HL-60 (cell line): ENCODE measurements around the gene SNRNP27.
A peak's percentile ranks its signal among the peaks of the same experiment; 100 is the strongest.
"Not testable (repeated sequence)": the region's sequence is repeated elsewhere in the genome, so short reads cannot be mapped to it uniquely, and the experiment has no call there.

Experiments
- DNase-seq, 2 experiments: peaks; one replicate each; pipeline ENCODE4 v3.0.0-alpha.2; 2010 to 2020; ENCODE audit warnings: low read depth in 1 of 2, low spot score in 1 of 2
- H3K27ac ChIP-seq: fragments of 250-450 bp; sonication (Bioruptor Pico); replicated peaks from 2 replicates; pipeline ENCODE4 v1.5.1; 2020; ENCODE audit warnings: mild to moderate bottlenecking, moderate library complexity
- H3K27me3 ChIP-seq: fragments of 250-450 bp; sonication (Bioruptor Pico); 2 replicates; pipeline ENCODE4 v1.5.1; 2021; ENCODE audit warnings: mild to moderate bottlenecking, moderate library complexity; ENCODE audit not compliant: insufficient read depth, poor library complexity, severe bottlenecking
- H3K4me3 ChIP-seq: replicated peaks from 2 replicates; pipeline ENCODE4 v1.5.1; 2011; ENCODE audit warnings: mild to moderate bottlenecking, control low read depth, low read length; ENCODE audit not compliant: insufficient read depth
- CTCF ChIP-seq: IDR thresholded peaks from one replicate; pipeline ENCODE4 v1.5.1; 2011; ENCODE audit warnings: low read length, control low read depth, inconsistent platforms; ENCODE audit not compliant: insufficient read depth
- GABPA ChIP-seq: IDR thresholded peaks from 2 replicates; pipeline ENCODE4 v1.6.1; 2012; ENCODE audit warnings: low read depth
- POLR2AphosphoS5 ChIP-seq: IDR thresholded peaks from 2 replicates; pipeline ENCODE4 v1.6.1; 2012; ENCODE audit warnings: low read depth
- SPI1 ChIP-seq: IDR thresholded peaks from 2 replicates; pipeline ENCODE4 v1.6.1; 2012; ENCODE audit warnings: low read depth, mild to moderate bottlenecking, borderline replicate concordance
- TF ChIP-seq, protein P1 (sequence below): IDR thresholded peaks from 2 replicates; pipeline ENCODE4 v1.6.1; 2012; ENCODE audit warnings: low read depth; ENCODE audit not compliant: insufficient replicate concordance

Gene SNRNP27

GRCh38 chr2:69890881-69891280, 2.9 kb upstream of the SNRNP27 start:
- DNase-seq, result no peak
- no peak overlapping the region for H3K27ac ChIP-seq
- no peak overlapping the region for H3K4me3 ChIP-seq
- TF ChIP-seq POLR2AphosphoS5 (no peak), CTCF (no peak), SPI1 (no peak), GABPA (no peak)
- TF ChIP-seq, protein P1, sequence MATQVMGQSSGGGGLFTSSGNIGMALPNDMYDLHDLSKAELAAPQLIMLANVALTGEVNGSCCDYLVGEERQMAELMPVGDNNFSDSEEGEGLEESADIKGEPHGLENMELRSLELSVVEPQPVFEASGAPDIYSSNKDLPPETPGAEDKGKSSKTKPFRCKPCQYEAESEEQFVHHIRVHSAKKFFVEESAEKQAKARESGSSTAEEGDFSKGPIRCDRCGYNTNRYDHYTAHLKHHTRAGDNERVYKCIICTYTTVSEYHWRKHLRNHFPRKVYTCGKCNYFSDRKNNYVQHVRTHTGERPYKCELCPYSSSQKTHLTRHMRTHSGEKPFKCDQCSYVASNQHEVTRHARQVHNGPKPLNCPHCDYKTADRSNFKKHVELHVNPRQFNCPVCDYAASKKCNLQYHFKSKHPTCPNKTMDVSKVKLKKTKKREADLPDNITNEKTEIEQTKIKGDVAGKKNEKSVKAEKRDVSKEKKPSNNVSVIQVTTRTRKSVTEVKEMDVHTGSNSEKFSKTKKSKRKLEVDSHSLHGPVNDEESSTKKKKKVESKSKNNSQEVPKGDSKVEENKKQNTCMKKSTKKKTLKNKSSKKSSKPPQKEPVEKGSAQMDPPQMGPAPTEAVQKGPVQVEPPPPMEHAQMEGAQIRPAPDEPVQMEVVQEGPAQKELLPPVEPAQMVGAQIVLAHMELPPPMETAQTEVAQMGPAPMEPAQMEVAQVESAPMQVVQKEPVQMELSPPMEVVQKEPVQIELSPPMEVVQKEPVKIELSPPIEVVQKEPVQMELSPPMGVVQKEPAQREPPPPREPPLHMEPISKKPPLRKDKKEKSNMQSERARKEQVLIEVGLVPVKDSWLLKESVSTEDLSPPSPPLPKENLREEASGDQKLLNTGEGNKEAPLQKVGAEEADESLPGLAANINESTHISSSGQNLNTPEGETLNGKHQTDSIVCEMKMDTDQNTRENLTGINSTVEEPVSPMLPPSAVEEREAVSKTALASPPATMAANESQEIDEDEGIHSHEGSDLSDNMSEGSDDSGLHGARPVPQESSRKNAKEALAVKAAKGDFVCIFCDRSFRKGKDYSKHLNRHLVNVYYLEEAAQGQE, result no peak
- no peaks in the 10 kb centered on the region for H3K27me3 ChIP-seq

DNA sequence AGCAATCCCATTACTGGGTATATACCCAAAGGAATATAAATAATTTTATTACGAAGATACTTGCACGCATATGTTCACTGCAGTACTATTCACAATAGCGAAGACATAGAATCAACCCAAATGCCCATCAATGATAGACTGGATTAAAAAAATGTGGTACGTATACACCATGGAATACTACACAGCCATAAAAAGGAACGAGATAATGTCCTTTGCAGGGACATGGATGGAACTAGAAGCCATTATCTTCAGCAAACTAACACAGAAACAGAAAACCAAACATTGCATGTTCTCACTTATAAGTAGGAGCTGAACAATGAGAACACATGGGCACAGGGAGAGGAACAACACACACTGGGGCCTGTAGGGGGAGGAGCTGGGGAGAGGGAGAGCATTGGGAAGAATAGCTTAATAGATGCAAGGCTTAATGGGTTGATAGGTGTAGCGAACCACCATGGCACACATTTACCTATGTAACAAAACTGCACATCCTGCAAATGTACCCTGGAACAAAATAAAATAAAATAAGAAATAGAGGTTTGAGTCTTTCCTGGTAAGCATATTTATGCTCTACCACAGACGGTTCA, 825 bp upstream of the SNRNP27 start:
- H3K27me3 ChIP-seq, H3K4me3 ChIP-seq: not testable (repeated sequence)
- peak in 1 of 2 experiments; percentile 39 for DNase-seq
- H3K27ac ChIP-seq, result peak overlapping the region; percentile 76

GRCh38 chr2:69894737-69895136, 981 bp downstream of the SNRNP27 start:
- not testable (repeated sequence) for DNase-seq, H3K27me3 ChIP-seq, H3K27ac ChIP-seq
- H3K4me3 ChIP-seq, result peak overlapping the region; percentile 85

- peak overlapping the region; percentile 71 for H3K27ac ChIP-seq
- no peaks in the 10 kb centered on the region for H3K27me3 ChIP-seq
- peak; percentile 76 to 93 for DNase-seq
- TF ChIP-seq GABPA (no peak), SPI1 (peak; percentile 82), POLR2AphosphoS5 (peak; percentile 59)
- TF ChIP-seq, protein P1, result no peak
- no peak overlapping the region for H3K4me3 ChIP-seq
Measured at GRCh38 chr2:69902213-69902922, 8.6 kb downstream of the SNRNP27 start.

DNA sequence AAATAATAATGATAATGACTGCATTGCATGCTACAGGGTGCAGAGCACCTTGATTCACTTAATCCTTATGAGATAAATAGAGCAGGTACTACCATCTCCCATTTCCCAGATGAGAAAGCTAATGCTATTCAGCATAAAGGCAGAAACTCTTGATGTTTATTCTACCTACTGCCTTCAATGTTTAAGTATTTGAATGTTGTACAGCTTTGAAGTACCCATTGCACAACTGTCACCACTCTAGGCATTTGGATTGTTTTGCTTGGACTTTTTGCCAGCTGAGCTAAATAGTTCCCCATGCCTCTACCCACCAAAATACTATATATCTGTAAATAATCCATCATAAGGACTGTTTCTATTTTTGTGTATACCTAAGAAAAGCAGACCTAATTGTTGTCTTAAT, 13.5 kb downstream of the SNRNP27 start:
- TF ChIP-seq POLR2AphosphoS5, result no peak
- no peak for TF ChIP-seq GABPA
- H3K27me3 ChIP-seq, result no peaks in the 10 kb centered on the region
- no peak overlapping the region for H3K27ac ChIP-seq
- no peak overlapping the region for H3K4me3 ChIP-seq
- DNase-seq, result no peak

- Histone ChIP-seq H3K27me3 (no peaks in the 10 kb centered on the region), H3K27ac (no peak overlapping the region), H3K4me3 (no peak overlapping the region)
- peak in 1 of 2 experiments; percentile 48 for DNase-seq
- TF ChIP-seq SPI1 (no peak), CTCF (no peak), GABPA (no peak), POLR2AphosphoS5 (no peak)
- TF ChIP-seq, protein P1, result no peak
Measured at GRCh38 chr2:69911985-69912563, 18.3 kb downstream of the SNRNP27 start.
